GM12872 (cell line): ENCODE measurements around the gene BRIP1.

Experiments used
- TF ChIP-seq, protein P1 (sequence below): IDR thresholded peaks from 3 replicates; pipeline ENCODE4 v1.5.1; 2011; ENCODE audit warnings: low read depth, mild to moderate bottlenecking, low read length, moderate library complexity; ENCODE audit not compliant: insufficient read depth

BRIP1 gene

DNA sequence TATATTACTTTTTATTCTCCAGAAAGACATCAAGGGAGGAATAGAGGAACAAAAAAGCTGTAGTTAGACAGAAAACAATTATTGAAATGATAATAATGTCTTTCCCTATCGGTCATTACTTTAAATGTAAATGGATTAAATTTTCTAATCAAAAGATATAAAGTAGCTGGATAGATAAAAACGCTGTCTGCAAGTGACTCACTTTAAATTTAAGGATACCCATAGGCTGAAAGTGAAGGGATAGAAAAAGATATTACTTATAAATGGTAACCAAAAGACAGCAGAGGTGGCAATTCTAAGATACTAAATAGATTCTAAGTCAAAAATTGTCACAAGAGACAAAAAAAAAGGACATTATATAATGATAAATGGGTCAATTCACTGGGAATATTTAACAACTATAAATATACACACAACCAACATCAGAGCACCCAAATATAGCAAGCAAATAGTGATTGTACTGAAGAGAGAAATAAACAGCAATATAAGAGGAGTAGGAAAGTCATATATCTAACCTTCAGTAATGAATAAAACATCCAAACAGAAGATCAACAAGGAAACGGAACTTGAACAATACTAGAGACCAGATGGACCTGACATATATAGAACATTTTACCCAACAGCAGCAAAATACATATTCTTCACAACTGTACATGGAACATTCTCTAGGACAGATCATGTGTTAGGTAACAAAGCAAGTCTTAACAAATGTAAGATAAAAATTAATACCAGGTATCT lies 116.9 kb downstream of the BRIP1 start:
- TF ChIP-seq, protein P1, sequence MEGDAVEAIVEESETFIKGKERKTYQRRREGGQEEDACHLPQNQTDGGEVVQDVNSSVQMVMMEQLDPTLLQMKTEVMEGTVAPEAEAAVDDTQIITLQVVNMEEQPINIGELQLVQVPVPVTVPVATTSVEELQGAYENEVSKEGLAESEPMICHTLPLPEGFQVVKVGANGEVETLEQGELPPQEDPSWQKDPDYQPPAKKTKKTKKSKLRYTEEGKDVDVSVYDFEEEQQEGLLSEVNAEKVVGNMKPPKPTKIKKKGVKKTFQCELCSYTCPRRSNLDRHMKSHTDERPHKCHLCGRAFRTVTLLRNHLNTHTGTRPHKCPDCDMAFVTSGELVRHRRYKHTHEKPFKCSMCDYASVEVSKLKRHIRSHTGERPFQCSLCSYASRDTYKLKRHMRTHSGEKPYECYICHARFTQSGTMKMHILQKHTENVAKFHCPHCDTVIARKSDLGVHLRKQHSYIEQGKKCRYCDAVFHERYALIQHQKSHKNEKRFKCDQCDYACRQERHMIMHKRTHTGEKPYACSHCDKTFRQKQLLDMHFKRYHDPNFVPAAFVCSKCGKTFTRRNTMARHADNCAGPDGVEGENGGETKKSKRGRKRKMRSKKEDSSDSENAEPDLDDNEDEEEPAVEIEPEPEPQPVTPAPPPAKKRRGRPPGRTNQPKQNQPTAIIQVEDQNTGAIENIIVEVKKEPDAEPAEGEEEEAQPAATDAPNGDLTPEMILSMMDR, result no peak

DNA sequence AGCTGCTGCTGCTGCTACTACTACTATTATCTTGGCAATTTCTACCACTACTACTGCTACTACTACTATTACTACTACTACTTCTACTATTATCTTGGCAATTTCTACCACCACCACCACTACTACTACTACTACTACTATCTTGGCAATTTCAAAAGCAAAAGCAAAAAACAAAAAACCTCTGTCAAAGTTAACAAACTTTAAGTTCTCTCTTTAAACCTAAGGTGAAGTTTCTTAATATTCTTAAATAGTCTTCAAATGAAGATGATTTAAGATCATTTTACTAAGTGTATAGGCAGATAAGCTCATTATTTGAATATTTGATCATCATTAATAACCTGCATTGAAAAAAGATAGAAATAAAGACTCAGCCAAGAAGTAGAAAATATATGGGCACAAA lies 118.5 kb downstream of the BRIP1 start:
- TF ChIP-seq, protein P1, result no peak

DNA sequence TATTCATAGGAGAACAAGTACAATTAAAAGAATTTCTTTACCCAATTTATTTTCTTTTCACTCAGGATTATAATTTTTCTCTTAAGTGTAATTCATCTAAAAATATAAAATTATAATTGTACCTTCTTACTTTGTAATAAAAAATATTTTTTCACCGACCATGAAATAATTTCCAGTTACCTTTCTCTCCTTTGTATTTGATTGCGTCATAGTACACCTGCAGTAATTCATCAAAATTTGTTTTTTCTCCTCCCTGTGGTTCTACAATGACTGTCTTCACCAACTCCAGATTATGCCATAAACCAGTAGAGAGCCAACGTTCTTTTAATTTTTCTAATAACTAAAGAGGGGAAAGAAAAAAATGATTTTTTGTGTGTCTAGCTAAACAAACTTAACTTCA lies 119.1 kb downstream of the BRIP1 start:
- TF ChIP-seq, protein P1, result no peak

DNA sequence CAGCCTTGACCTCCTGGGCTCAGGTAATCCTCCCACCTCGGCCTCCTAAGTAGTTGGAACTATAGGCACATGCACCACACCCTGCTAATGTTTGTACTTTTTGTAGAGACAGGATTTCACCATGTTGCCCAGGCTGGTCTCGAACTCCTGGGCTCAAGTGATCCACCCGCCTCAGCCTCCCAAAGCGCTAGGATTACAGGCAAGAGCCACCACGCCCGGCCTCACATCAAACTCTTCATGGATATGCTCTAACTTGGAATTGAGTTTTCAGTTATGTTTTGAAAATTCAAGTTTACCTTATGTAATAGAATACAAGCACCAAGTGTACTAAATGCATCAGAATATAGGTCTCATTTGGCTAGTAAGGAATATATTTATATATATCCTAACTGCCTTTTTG lies 119.6 kb downstream of the BRIP1 start:
- TF ChIP-seq, protein P1, result no peak

DNA sequence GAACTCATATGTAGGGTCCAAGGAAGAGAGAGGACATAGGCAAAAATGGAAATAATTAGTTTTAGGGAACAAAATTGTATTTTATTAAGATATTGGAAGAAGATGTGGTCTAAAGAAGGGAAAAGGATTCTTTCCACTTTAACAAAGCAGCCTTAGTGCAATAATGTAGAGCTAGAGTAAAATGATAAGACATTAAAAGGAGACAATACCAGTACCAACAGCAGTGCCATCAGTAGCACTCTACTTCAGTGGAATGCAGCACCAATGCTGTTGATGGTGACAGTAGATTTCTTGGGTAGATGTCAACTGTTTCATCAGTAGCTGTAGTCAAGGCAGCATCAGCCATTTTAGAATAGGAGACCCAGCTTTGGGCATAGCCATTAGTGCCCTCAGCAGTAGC lies 124.3 kb downstream of the BRIP1 start:
- TF ChIP-seq, protein P1, result no peak

DNA sequence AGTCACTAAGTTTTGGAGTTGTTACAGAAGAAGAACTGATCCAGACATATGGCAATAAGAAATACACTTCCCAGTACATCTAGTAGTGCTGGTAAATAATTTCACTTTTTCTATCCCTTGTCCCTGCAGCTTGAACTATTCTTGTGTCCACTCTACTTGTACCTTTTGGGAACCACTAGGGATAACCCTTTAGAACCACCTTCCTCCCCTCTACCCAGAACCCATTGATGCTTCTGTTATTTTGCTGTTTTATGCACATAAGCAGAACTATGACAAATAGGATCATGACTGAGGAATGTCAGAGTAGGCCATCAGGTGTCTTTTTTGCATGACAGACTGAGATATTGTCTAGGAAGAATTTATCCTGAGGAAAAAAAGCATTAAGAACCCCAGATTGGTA lies 125.1 kb downstream of the BRIP1 start:
- TF ChIP-seq, protein P1, result no peak

DNA sequence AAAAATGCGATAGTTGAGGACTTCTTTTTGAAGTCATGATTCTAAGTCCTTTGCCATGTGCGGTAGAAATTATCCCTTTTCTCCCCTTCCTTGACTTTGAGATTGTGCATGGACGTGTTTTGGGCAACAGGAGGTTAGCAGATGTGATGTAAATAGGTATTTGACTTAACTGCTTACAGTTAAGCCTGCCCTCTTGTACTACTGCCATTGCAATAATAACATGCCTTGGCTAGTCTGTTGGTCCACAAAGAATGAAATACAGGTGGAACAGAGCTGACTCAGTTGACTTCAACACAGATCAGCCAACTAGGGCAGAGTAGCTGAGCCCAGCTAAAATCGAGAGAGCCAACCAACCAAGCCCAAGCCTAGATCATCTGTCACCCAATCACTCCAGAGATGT lies 125.5 kb downstream of the BRIP1 start:
- TF ChIP-seq, protein P1, result no peak
